Left renal cortex interstitium (tissue), 4 donors: Measurements from ENCODE around the gene B9D1. TPM values are rescaled to one million over a fixed set of nuclear protein-coding genes. Genes with fewer than 3 reads are reported as not detected.

ENCODE experiments used
- DNase-seq, 4 donors: peaks; one replicate each; pipeline ENCODE4 v3.0.0-alpha.2; 2013; ENCODE audit warnings: low read depth in 4 of 4, low spot score in 2 of 4, missing footprints in 1 of 4
- polyA plus RNA-seq, 4 donors: library from polyadenylated mRNA; unstranded; fragments of 120-200 nt; gene quantifications; one replicate each; pipeline ENCODE4 v1.2.1, GENCODE V29; 2013; ENCODE audit not compliant: insufficient read length in 4 of 4

B9D1 gene
- polyA plus RNA-seq, 4 donors: 32.3 to 51.0 (median 42.9) TPM

GRCh38 chr17:19341641-19342610 is 20.6 kb downstream of the B9D1 start:
- DNase-seq: no peak

DNA sequence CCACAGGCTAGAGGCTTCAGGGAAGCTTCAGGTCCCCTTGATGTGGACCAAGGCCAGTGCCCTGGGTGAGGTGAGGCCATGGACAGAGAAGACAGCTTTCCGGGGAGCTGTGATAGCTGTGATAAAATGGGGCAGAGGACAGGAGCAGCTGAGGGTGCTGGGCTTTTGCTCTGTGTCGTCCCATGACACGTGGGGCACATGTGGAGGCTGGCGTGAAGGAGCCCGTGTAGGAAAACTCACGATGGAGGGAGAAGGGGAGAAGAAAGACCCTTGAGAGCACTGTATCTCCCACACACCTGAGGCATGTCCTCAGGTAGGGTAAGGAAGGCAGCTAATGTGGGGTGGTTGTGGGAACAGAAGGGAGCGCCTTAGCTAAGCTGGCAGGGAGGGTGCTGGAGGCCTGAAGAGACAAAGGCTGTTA is 21.3 kb downstream of the B9D1 start:
- no peak for DNase-seq

- DNase-seq: no peak
These were observed 23.1 kb downstream of the B9D1 start for GRCh38 chr17:19339341-19339815.

GRCh38 chr17:19338031-19338990 is 24.2 kb downstream of the B9D1 start:
- DNase-seq: no peak

GRCh38 chr17:19337712-19338023 is 24.9 kb downstream of the B9D1 start:
- no peak for DNase-seq

DNA sequence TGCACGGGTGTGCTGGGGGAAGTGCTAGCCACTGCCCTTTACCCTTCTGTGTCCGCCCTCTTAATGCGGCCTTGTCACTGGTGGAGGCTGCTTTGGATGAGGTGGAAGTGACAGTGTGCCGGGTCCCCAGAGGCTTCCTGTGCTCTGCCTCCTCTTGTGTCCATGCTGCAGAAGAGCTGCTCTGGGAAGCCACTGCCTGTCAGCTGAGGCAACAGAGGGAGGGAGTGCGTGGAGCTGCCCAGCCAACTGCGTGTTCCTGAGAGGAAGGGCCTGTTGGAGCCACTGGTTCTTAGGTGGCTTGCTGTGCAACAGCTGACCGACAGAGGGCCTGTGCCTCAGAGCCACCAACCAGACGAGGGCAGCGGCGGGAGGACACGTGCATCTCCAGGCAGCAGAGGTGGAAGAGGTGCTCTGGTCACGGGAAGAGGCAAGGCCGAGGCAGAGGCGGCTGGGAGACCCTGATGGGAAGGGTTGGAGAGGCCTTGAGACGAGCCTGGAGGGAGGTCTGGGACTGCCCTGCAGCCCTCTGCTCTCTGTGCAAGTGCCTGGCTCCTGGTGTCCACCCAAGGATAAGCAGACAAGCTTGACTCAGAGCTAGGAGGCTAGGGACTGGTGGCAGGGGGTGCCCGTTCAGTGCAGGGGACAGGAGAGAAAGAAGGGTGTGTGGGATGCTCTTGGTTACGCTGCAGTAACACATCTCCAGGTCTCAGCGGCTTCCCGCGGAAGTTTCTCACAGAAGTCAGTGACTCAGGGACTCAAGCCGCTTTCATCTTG is 25.4 kb downstream of the B9D1 start:
- DNase-seq: no peak

DNA sequence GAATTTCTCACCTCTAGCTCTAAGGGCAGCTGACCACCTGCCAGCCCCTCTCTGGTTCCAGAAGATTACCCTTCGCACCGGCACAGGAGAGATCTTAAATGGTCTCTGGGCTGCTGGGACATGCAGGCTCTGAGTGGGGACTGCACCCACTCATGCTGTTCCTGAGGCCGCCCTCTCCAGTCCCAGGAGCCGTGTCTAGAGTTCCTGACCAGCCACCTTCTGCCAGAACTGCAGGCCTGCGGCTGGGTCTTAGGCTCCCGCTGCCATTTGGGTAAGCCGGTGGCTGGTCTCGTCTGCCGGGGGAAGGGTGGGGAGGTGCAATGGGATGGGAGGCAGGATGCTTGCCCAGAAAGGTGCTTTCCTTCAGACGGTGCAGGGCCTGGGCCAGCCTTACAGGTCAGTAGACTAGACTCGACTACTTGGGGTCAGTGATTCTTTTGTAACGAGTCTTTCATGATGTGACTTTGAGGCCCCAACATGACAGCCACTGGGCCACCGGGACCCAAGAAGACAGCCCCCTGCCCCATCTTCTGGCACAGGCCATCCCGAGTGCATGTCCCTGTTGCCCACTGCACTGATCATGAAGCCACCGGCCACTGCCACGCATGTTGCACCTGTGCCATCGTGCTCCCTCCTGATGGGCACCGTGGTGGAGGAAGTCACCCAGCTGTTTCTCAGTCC is 26.4 kb downstream of the B9D1 start:
- DNase-seq: no peak

DNA sequence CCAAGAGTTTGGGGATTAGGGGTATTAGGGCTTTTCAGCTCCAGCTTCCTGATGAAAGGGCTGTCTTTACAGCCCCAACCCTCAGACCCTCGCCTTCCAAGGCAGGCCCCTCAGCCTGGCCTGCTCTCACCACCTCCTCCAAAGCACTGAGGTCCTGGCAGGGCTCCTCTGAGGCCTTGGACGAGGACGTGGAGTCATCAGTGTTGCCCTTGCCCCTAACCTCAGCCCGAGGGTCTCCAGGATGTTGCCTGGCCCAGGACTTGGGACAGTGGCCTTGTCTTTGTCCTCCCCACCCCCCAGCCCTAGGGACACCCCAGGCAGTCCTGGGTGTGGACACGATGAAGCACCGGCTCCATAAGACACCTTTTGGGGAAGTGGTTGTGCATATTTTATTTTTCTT is 28.2 kb downstream of the B9D1 start:
- DNase-seq: no peak

- DNase-seq: no peak
These were observed 28.7 kb downstream of the B9D1 start for GRCh38 chr17:19333736-19334290.

- DNase-seq: no peak
These were observed 29.4 kb downstream of the B9D1 start for GRCh38 chr17:19333132-19333440.

DNA sequence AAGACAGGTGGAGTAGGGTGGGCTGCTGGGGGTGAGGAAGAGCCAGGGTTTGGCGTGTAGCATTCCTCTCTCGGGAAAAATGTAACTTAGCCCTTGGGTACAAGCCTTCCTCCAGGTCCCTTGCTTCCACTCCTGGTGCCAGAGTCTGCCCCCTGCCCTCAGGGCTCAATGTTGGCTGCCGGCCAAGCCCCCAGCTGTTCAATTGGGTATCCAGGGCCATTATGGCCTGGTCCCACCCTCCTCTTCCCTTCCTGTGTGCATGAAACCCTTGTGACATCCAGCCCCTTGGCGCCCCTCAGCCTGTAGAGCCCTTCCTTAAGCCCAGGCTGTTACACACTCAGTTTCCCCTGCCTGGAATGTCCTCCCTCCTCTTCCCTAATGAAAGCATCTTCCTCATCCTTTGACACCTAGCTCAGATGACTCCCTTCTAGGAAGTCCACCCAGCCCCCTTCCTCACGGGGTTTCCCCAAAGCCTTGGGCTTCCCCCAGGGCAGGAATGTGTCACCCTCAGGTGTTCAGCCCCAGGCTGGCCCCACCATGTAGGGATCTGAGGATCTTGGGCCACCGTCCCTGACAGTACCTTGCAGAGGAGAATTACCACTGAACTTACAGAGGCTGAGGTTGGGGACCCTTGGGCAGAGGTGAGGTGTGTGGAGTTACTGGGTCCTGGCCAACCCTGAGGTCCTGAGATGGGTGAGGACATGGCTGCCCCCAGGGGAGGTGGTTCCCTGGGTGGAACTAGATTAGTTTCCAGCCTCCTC is 30.0 kb downstream of the B9D1 start:
- no peak for DNase-seq

DNA sequence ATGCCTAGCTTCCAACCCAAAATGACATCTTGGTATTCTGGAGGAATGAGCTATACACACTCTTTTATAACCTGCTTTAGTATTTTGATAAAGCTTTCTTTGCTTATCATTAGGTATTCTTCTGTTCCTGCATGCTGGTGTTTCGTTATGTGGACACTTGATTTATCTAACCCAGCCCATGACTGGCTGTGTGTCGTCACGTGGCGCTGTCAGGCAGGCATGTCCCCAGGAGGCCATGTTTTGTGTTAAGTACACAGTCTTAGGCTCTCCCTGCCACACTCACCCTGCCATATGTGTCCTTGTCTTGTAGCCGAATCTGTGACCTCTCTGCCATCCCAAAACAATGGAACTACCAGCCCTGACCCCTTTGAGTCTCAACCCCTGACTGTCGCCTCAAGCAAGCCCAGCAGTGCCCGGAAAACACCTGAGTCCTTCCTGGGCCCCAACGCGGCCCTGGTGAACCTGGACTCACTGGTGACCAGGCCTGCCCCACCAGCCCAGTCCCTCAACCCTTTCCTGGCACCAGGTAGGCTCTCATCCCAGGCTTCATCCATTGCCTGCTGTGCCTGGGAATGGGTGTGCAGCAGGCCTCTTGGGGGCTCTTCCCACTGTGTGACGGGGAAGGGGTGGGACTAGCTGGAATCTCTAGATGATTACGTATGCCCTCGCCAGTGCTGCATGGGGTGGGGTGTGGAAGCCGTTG is 30.8 kb downstream of the B9D1 start:
- DNase-seq: no peak

DNA sequence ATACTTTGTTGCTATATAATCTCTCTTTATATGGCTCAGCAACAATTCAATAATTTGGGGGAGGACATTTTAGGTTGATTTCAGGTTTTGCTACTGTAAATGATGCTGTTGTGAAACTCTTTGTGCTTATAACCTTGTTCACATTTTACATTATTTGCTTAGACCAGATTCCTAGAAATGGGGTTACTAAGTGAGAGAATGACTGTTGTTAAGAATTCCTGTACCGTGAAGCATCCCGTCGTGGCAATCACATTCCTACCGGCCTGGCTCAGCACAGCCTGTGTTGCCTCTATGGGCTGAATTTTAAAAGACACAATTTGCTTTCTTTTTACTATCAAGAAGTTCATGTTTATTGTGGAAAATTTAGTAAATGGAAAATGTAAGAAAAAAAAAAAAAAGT is 31.4 kb downstream of the B9D1 start:
- no peak for DNase-seq

DNA sequence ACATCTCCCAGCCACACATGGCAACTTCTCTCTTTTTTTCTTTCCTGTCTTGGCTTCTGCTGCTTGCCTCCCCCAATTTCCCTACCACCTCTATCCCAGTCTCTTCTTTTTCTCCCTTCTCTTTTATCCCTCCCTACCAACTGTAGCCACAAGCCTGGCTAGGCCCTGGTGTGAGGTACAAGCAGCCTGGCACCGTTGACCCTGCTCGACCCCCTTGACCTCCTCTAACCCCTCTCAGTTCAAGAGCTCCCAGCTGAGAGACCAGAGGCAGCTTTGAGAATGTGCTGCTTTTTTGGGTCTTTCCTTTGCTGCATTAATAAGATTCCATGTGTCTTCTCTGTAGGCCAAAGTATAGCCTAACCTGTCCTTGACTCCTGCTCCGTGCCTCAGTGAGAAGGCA is 32.3 kb downstream of the B9D1 start:
- DNase-seq: no peak

DNA sequence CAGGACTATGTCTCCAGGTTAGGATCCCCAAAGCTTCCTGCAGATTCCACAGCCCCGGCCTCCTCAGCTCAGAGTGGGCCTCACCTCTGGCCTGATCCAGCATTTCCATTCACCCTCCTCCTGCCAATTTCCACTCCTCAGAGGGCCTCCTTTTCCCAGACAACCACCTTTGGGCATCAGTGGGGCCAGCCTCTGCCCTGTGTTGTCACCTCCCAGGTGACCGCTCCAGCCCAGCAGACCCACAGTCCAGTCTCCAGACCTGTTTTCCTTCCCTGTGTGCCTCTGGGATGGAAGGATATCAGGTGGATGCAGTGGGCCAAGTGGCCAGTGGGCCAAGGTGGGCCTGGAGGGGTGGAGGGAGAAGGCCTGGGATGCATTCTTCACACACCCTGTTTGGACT is 32.7 kb downstream of the B9D1 start:
- no peak for DNase-seq

DNA sequence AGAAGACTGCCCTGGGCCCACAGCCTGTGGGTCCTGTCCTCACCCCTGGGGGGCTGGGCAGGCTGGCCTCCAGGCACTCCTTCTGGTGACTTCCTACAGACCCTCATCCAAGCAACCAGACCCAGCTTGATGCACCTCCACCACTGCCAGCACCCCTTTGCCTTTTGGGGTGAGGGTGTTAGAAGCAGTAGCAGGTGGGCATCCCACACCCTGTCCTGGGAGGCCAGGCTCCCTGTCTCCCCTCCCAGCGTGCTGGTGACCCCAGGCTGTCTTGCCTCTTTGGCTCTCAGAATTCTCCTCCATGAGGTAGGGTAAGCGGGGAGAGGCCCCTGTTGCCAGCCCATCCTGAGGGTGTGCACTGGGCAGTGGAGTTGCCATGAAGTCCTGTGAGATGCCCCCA is 33.4 kb downstream of the B9D1 start:
- no peak for DNase-seq

DNA sequence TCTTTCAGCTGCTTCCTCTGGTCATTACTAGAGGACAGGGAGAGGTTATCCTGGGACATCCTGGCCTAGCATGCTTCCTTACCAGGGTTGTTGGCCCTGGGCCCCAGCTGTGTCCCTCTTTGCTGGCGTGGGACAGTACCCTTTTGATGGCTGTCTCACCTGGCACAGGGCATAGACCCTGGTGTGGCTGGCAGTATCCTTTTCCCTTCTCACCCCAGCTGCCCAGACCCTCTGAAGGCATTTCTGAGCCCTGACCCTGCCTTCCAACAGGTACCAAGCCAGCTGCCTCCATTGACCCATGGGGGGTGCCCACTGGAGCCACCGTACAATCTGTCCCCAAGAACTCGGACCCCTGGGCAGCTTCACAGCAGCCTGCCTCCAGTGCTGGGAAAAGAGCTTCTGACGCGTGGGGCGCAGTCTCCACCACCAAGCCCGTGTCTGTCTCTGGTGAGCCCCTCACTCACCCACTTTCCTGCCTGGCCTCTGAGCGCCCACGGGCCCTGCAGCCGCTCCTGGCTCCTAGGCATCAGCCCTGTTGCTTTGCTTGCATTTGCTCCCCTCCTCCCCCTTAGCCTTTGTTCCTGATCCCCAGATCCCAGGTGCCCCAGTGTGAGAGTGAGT is 34.0 kb downstream of the B9D1 start:
- DNase-seq: no peak
